Germinal center (tissue), 1 donor: ENCODE results near the gene SLC28A2.
"Not testable (repeated sequence)": the region's sequence is repeated elsewhere in the genome, so short reads cannot be mapped to it uniquely, and the experiment has no call there.

ENCODE experiments used
- DNase-seq: peaks from one replicate; pipeline ENCODE4 v3.0.0; 2012; ENCODE audit warnings: mixed read lengths, low spot score

The SLC28A2 gene

DNA sequence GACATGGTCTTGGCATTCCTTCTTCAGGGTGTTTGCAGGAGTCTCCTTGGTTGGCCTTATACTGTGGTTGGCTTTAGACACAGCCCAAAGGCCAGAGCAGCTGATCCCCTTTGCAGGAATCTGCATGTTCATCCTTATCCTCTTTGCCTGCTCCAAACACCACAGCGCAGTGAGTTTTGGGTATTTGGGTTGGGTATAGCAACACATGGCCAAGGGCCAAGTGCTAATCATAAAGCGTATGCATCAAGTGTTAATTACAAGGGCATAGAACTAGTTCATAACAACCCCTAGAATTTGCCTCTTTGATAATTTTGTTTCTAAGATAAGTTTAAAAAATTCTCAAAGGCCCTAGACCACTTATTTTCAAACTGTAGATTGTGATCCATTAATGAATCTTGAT is 11.8 kb downstream of the SLC28A2 start:
- no peak for DNase-seq

DNA sequence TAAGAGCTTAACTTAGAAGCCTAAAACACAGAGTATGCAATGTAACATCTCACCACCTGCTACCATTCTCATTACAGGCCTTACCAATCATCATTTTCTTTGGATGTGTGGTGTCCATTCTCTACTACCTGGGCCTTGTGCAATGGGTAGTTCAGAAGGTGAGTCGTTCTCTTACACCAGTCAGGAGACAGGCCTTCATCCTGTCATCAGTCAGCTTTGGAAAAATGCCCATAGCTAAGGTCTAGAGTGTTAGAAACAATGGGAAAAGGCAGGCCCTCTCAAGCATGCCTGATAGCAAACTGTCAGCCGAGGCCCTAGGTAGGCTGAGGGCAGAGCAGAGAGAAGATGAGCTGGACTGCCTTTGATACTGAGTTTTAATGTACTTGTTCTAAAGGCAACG is 13.5 kb downstream of the SLC28A2 start:
- DNase-seq, result no peak

- DNase-seq, result no peak
Observed at GRCh38 chr15:45268135-45268534, 16.1 kb downstream of the SLC28A2 start.

GRCh38 chr15:45274636-45275380 is 22.8 kb downstream of the SLC28A2 start:
- DNase-seq, result no peak

GRCh38 chr15:45276831-45277230 is 24.8 kb downstream of the SLC28A2 start:
- DNase-seq, result no peak

- DNase-seq, result peak; percentile 99
Observed at GRCh38 chr15:45279024-45279698, 27.1 kb downstream of the SLC28A2 start.

DNA sequence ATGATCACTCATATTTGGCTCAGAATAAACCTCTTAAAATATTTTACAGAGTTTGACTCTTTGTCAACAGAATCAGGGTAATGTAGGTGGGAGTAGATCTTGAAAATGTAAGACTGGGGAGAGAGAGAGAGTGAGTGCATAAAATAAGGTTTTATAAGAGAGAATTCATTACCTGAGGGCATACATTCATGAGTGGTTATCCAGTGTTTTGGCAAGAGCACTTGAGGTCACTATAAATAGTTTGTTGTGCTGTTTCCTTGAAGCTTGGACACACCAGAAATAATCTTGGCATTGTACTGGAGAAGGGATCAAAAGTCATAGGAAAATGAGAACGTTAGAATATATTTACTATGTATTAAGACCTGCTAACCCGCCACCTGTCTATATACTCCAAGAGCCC is 33.4 kb downstream of the SLC28A2 start:
- no peak for DNase-seq

- DNase-seq, result no peak
Observed at GRCh38 chr15:45287390-45287956, 35.4 kb downstream of the SLC28A2 start.

DNA sequence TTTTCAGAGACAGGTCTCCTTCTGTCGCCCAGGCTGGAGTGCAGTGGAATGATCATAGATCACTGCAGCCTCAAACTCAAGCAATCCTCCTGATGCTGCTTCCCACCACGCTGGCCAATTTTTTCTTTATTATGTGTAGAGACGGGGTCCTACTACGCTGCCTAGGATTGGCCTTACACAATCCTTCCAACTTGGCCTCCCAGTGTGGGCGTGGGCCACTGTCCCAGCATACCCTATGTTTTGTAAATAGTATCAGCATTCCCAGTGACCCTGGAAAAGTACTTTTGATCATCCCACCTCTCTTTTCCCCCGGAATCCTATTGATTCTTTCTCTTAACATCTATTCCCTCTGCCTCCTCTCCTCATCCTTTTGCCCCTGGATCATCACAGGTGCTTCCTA is 36.9 kb downstream of the SLC28A2 start:
- no peak for DNase-seq

DNA sequence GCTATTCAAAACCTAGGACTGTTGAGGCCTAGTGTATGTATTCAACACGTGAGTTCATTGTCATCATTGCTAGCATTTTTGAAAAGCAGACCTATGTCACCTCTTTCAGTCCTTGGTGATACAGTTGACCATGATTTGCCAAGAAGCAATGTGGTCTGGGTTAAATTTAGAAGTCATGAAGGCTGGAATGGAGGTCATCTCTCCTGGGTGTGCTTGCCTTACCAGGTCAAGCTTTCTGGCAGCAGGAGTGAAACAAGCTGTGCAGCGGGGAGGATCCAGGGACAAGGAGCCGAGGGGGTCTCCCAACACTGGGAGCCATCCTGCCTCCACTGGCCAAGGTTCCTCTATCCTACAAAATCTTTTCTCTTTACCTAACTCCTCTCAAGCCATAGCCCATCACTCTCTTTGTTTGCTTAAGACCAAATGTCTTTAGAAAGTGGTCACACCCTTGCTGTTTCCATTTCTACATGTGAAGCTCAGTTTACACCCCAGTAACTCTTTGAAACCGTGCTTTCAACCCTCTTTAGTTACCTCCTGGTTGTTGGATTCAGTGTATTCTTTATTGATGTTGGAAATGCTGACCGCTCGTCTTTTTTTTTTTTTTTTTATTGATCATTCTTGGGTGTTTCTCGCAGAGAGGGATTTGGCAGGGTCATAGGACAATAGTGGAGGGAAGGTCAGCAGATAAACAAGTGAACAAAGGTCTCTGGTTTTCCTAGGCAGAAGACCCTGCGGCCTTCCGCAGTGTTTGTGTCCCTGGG is 40.0 kb downstream of the SLC28A2 start:
- DNase-seq, result no peak

DNA sequence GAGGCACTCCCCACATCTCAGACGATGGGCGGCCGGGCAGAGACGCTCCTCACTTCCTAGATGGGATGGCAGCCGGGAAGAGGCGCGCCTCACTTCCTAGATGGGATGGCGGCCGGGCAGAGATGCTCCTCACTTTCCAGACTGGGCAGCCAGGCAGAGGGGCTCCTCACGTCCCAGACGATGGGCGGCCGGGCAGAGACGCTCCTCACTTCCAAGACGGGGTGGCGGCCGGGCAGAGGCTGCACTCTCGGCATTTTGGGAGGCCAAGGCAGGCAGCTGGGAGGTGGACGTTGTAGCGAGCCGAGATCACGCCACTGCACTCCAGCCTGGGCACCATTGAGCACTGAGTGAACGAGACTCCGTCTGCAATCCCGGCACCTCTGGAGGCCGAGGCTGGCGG is 41.3 kb downstream of the SLC28A2 start:
- not testable (repeated sequence) for DNase-seq

- DNase-seq, result not testable (repeated sequence)
Observed at GRCh38 chr15:45298964-45299378, 46.9 kb downstream of the SLC28A2 start.

DNA sequence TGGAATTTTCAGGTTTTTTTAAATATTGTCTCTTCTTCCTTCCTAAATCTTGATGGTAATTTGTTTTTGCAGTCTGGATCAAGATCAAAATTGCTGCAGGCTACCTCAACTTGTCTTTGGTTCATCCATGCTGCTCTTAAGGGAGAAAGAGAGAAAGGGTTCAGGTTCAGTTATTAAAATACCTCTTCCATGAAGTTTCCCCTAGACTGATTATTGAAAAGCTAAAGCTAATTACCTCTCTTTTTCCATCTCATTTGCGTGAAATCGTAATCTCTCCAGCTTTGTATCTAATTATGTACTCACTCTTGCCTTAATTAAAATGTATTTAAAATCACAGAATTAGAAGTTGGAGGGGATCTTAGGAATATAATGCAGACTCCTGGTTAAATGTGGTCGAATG is 52.7 kb downstream of the SLC28A2 start:
- no peak for DNase-seq

DNA sequence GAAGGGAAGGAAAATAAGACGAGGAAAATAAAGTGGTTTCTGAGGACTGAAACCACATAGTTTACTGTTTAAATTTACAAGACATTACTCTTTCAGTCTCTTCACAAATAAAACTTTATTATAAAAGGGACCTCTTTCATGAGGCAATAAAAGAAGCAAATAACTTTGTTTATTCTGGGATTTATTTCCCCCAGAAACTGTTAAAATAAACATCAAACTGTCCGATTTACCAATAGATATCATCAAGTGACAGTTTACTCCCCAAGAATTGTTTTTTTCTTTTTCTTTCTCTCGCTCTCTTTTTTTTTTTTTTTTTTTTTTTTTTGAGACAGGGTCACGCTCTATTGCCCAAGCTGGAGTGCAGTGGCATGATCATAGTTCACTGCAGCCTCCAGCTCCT is 54.1 kb downstream of the SLC28A2 start:
- no peak for DNase-seq

- peak; percentile 30 for DNase-seq
Observed at GRCh38 chr15:45307230-45307924, 55.3 kb downstream of the SLC28A2 start.

DNA sequence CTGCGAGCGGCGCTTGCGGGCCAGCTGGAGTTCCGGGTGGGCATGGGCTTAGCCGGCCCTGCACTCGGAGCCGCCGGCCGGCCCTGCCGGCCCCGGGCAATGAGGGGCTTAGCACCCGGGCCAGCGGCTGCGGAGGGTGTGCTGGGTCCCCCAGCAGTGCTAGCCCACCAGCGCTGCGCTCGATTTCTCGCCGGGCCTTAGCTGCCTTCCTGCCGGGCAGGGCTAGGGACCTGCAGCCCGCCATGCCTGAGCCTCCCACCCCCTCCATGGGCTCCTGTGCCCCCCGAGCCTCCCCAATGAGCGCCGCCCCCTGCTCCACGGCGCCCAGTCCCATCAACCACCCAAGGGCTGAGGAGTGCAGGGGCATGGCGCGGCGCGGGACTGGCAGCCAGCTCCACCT is 62.1 kb downstream of the SLC28A2 start:
- DNase-seq, result not testable (repeated sequence)

- no peak for DNase-seq
Observed at GRCh38 chr15:45314960-45315359, 62.9 kb downstream of the SLC28A2 start.

GRCh38 chr15:45319472-45320214 is 67.6 kb downstream of the SLC28A2 start:
- no peak for DNase-seq

- DNase-seq, result no peak
Observed at GRCh38 chr15:45320581-45321205, 68.7 kb downstream of the SLC28A2 start.

- DNase-seq, result no peak
Observed at GRCh38 chr15:45326280-45326679, 74.2 kb downstream of the SLC28A2 start.

DNA sequence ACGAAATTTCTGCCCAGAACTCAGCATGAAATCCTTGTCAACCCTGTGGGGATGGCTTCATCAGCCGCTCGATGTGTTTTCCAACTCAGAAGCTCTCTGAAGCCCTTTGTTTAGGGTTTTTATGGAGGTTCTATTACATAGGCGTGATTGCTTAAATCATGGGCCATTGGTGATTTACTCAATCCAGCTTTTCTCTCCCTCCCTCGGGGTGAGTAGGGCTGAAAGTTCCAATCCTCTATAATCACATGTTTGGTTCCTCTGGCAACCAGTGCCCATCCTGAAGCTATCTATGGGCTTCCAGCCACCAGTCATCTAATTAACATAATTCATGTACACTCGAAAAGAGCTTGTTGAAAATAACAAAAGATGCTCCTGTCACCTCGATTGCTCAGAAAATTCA is 74.7 kb downstream of the SLC28A2 start:
- no peak for DNase-seq
